ENCODE results near the gene IDUA.
"Not testable (repeated sequence)": the region's sequence is repeated elsewhere in the genome, so short reads cannot be mapped to it uniquely, and the experiment has no call there.

The IDUA gene

GRCh38 chr4:986879-987623, at the start of gene IDUA:
Gene IDUA, plus strand, starts transcription at chr4:987044. Its CDS starts 41 bp downstream, at chr4:987085.
- DNase-seq: peak; percentile 48

GRCh38 chr4:939508-939907, 47.3 kb upstream of the IDUA start:
- not testable (repeated sequence) for DNase-seq

GRCh38 chr4:945274-946102, 41.4 kb upstream of the IDUA start:
- no peak for DNase-seq

- no peak for DNase-seq
These were observed 40.8 kb upstream of the IDUA start for GRCh38 chr4:946103-946450.

GRCh38 chr4:946517-947471, 40.0 kb upstream of the IDUA start:
- no peak for DNase-seq

- DNase-seq: no peak
These were observed 39.3 kb upstream of the IDUA start for GRCh38 chr4:947491-947971.

- DNase-seq: no peak
These were observed 38.5 kb upstream of the IDUA start for GRCh38 chr4:948101-948935.

GRCh38 chr4:948936-949300, 37.9 kb upstream of the IDUA start:
- DNase-seq: no peak

- DNase-seq: no peak
These were observed 37.2 kb upstream of the IDUA start for GRCh38 chr4:949656-950055.

- no peak for DNase-seq
These were observed 36.5 kb upstream of the IDUA start for GRCh38 chr4:950136-951020.

- DNase-seq: no peak
These were observed 35.7 kb upstream of the IDUA start for GRCh38 chr4:951186-951585.

GRCh38 chr4:951594-952468, 35.0 kb upstream of the IDUA start:
- DNase-seq: no peak

- DNase-seq: no peak
These were observed 33.8 kb upstream of the IDUA start for GRCh38 chr4:952881-953573.

- no peak for DNase-seq
These were observed 33.3 kb upstream of the IDUA start for GRCh38 chr4:953574-953915.

GRCh38 chr4:954211-955020, 32.4 kb upstream of the IDUA start:
- no peak for DNase-seq

GRCh38 chr4:955161-955921, 31.5 kb upstream of the IDUA start:
- no peak for DNase-seq

GRCh38 chr4:955931-956381, 30.9 kb upstream of the IDUA start:
- DNase-seq: no peak
